Ovary (tissue), 3 donors: ENCODE data around the gene CHCT1.

Experiments
- EP300 ChIP-seq: sonication (generic); formaldehyde crosslinking; IDR thresholded peaks from one replicate; pipeline ENCODE4 v1.6.1; 2017; ENCODE audit warnings: antibody characterized with exemption
- POLR2A ChIP-seq: fragments of 450-650 bp; IDR thresholded peaks from one replicate; pipeline ENCODE4 v1.6.1; 2017; ENCODE audit warnings: antibody characterized with exemption, mild to moderate bottlenecking, moderate library complexity
- TF ChIP-seq, protein P1 (sequence below), 3 donors: fragments of 450-650 bp in 2 of 3; fragments of 200-600 bp in 1 of 3; IDR thresholded peaks; one replicate each; pipeline versions ENCODE4 v1.5.1 to v1.8.0; 2016 to 2022; ENCODE audit warnings: antibody characterized with exemption in 3 of 3, mild to moderate bottlenecking in 1 of 3
- donor health status: DM: no; HTN: no; CAD: no.

DNA sequence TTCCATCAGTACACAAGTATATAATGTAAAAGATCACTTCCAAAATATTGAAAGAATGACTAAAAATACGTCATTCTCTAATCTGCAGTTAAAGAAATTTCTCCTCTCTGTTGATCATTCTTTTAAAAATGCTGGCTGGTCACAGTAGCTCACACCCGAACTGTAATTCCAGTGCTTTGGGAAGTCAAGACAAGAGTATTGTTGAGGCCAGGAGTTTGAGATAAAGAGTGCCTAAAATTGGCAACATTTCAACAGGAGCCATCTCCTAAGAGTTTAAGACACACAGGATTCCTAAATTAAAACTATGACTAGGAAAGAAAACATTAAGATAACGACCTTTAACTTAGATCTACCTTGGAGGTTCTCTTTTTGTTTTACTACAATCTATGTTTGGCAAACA, 25.9 kb upstream of the CHCT1 start:
- TF ChIP-seq, protein P1, sequence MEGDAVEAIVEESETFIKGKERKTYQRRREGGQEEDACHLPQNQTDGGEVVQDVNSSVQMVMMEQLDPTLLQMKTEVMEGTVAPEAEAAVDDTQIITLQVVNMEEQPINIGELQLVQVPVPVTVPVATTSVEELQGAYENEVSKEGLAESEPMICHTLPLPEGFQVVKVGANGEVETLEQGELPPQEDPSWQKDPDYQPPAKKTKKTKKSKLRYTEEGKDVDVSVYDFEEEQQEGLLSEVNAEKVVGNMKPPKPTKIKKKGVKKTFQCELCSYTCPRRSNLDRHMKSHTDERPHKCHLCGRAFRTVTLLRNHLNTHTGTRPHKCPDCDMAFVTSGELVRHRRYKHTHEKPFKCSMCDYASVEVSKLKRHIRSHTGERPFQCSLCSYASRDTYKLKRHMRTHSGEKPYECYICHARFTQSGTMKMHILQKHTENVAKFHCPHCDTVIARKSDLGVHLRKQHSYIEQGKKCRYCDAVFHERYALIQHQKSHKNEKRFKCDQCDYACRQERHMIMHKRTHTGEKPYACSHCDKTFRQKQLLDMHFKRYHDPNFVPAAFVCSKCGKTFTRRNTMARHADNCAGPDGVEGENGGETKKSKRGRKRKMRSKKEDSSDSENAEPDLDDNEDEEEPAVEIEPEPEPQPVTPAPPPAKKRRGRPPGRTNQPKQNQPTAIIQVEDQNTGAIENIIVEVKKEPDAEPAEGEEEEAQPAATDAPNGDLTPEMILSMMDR (IDR thresholded peaks at IDR 0.05), result no peak
- TF ChIP-seq EP300 (no peak), POLR2A (no peak)
